ENCODE measurements around the gene LYL1. TPM values are rescaled to one million over a fixed set of nuclear protein-coding genes. Genes with fewer than 3 reads are reported as not detected.

The LYL1 gene
- total and polyA plus RNA-seq, 2 of the 13 experiments (the other 11 are each of a cell fraction or from before 2014, with no cell fraction given) = 0.75 to 0.92 TPM

GRCh38 chr19:13150931-13151604 is 48.4 kb upstream of the LYL1 start:
- Histone ChIP-seq H4K20me1 (ENCODE audit: insufficient read depth, low read length) (peaks cover 3% of the 10 kb centered on the region; the same call in 1 of the 2 replicates), H3K9ac (ENCODE audit: insufficient read depth, low read depth, low read length) (peak overlapping the region; percentile 98), H3K27ac (ENCODE audit: extremely low read length, insufficient read depth, low read length) (peak overlapping the region; percentile 94), H3K4me1 (ENCODE audit: insufficient read depth, low read length) (peaks cover 34% of the 10 kb centered on the region), H3K79me2 (ENCODE audit: insufficient read depth, low read length) (peaks cover 49% of the 10 kb centered on the region), H3K4me2 (ENCODE audit: low read depth, low read length) (peak overlapping the region; percentile 74), H3K36me3 (replicated peaks in 1 of 2; ENCODE audit: control insufficient read depth in 1 of 2, insufficient read depth in 2 of 2, low read length in 2 of 2) (no peaks in the 10 kb centered on the region), H3K27me3 (ENCODE audit: control insufficient read depth in 1 of 2, insufficient read depth in 2 of 2, low read length in 2 of 2) (no peaks in the 10 kb centered on the region; a peak in 1 of 5 replicates), H3K4me3 (replicated peaks in 1 of 3; ENCODE audit: insufficient read depth in 1 of 3, low read depth in 2 of 3, low read length in 3 of 3) (peak overlapping the region; percentile 92 to 97 (median 96)), H3K9me3 (ENCODE audit: low read length) (no peaks in the 10 kb centered on the region), H2AFZ (ENCODE audit: low read length) (no peak overlapping the region)
- DNase-seq (ENCODE audit: low spot score) = no peak
- intact Hi-C loops (cut with micrococcal nuclease; ENCODE audit: unreplicated experiment) (loop anchor here (1.0 to 5.0 kb wide), 4 partner anchors 16 to 696 kb away; partner anchors contain the start of genes NACC1 and TRMT1), in situ Hi-C loops (cut with HindIII; ENCODE audit: extremely low pct_ligation_motif_present, low pct_unique_long_range_greater_than_20kb) (loop anchor here (5.0 kb wide), 2 partner anchors 34 to 41 kb away; partner anchors contain the start of genes NACC1 and TRMT1)
- ATAC-seq = no peak
- BruUV-seq (replicated peaks) = TSS peak; percentile 76
- under 1% methylated on average over 27 of the region's 34 CpGs for WGBS (ENCODE audit: low lambda C conversion rate)
- FAIRE-seq = no peak
- ChIA-PET CTCF (ENCODE audit: low intra/inter-chr PET ratio, low total read pairs) (interaction anchor here (1.4 to 1.6 kb wide), 2 partner anchors 44 to 83 kb away, joined by 4 to 7 read pairs; no protein-coding TSS in a partner anchor), POLR2A (interaction anchor here (1.6 to 3.1 kb wide), 5 partner anchors 13 to 186 kb away, joined by 3 to 39 read pairs (median 20); partner anchors contain the start of gene NACC1)
- TF ChIP-seq ZXDC (CRISPR knock-in tag; IDR thresholded peaks at IDR 0.05) = 0 out of 2 replicates have a peak, but pooled peaks have one; percentile 73
- TF ChIP-seq ZNF501 (CRISPR knock-in tag; IDR thresholded peaks at IDR 0.05) = no peak
- TF ChIP-seq ATF7-NPFF (CRISPR knock-in tag; IDR thresholded peaks at IDR 0.05; ENCODE audit: low read depth) = no peak
- 0 out of 2 replicates have a peak, but pooled peaks have one; percentile 28 for TF ChIP-seq ZNF713 (CRISPR knock-in tag; IDR thresholded peaks at IDR 0.05)
- TF ChIP-seq MEF2D (CRISPR knock-in tag; IDR thresholded peaks at IDR 0.05) = 0 out of 2 replicates have a peak, but pooled peaks have one; percentile 25
- TF ChIP-seq ZFP36L1 (CRISPR knock-in tag; IDR thresholded peaks at IDR 0.05) = 0 out of 2 replicates have a peak, but pooled peaks have one; percentile 7
- TF ChIP-seq ZNF18 (CRISPR knock-in tag; IDR thresholded peaks at IDR 0.05; ENCODE audit: insufficient replicate concordance) = peak; percentile 22
- TF ChIP-seq SNAPC4 (CRISPR knock-in tag; IDR thresholded peaks at IDR 0.05) = 0 out of 2 replicates have a peak, but pooled peaks have one; percentile 33
- peak; percentile 45 for TF ChIP-seq AGO2 (optimal IDR thresholded peaks at IDR 0.05; ENCODE audit: low read depth, low read length)
- TF ChIP-seq HOXA3 (CRISPR knock-in tag; IDR thresholded peaks at IDR 0.05) = peak; percentile 1; the same call in 1 of the 2 replicates
